IgD-negative memory B cell (primary cell): ENCODE measurements around the gene PRPSAP2. TPM values are rescaled to one million over a fixed set of nuclear protein-coding genes. Genes with fewer than 3 reads are reported as not detected.
"Not testable (repeated sequence)": the region's sequence is repeated elsewhere in the genome, so short reads cannot be mapped to it uniquely, and the experiment has no call there.

ENCODE experiments used
- H3K27ac Mint-ChIP-seq, 3 donors: one replicate each; pipeline ENCODE4 v1.8.0; 2020 to 2022; ENCODE audit warnings: mild to moderate bottlenecking in 3 of 3, mixed read lengths in 3 of 3, moderate library complexity in 1 of 3
- H3K27me3 Mint-ChIP-seq: one replicate; pipeline ENCODE4 v1.8.0; 2021; ENCODE audit warnings: mixed read lengths
- H3K36me3 Mint-ChIP-seq: one replicate; pipeline ENCODE4 v1.8.0; 2020; ENCODE audit warnings: mild to moderate bottlenecking, mixed read lengths
- H3K4me1 Mint-ChIP-seq, 3 donors: one replicate each; pipeline ENCODE4 v1.8.0; 2020 to 2022; ENCODE audit warnings: mixed read lengths in 3 of 3, mild to moderate bottlenecking in 1 of 3
- H3K4me3 Mint-ChIP-seq, 4 donors: one replicate each; pipeline ENCODE4 v1.8.0; 2020 to 2022; ENCODE audit warnings: mild to moderate bottlenecking in 4 of 4, mixed read lengths in 4 of 4, moderate library complexity in 3 of 4
- H3K9me3 Mint-ChIP-seq, 3 donors: one replicate each; pipeline ENCODE4 v1.8.0; 2020 to 2021; ENCODE audit warnings: mixed read lengths in 3 of 3, mild to moderate bottlenecking in 1 of 3
- polyA plus RNA-seq: library from polyadenylated mRNA; unstranded; fragments of 300-500 nt; fragmentation: Illumina TruSeq; gene quantifications from one replicate; pipeline ENCODE4 v1.2.3, GENCODE V29; 2021

The PRPSAP2 gene
- 37.7 TPM for polyA plus RNA-seq

- Mint-ChIP-seq H3K4me3 (peak within 1 kb of the TSS; percentile 88 to 98 (median 93)), H3K4me1 (peaks cover 35 to 46% (median 44%) of the 10 kb centered on the region in 3 donors), H3K9me3 (no peaks in the 10 kb centered on the region), H3K27ac (peak within 1 kb of the TSS; percentile 54 to 94 (median 88)), H3K36me3 (no peaks in the 10 kb centered on the region), H3K27me3 (no peaks in the 10 kb centered on the region)
Measured at GRCh38 chr17:18857864-18858566, at the start of gene PRPSAP2. TSS of gene PRPSAP2 (plus strand) at chr17:18858131. CDS start at chr17:18865834, 7,703 bp downstream.

- not testable (repeated sequence) for H3K27ac Mint-ChIP-seq, H3K36me3 Mint-ChIP-seq, H3K4me3 Mint-ChIP-seq, H3K4me1 Mint-ChIP-seq, H3K27me3 Mint-ChIP-seq, H3K9me3 Mint-ChIP-seq
Measured at GRCh38 chr17:18815924-18816323, 42.0 kb upstream of the PRPSAP2 start.

- peak overlapping the region in 1 of 4 donors; percentile 9 for H3K4me3 Mint-ChIP-seq
- H3K36me3 Mint-ChIP-seq, H3K27me3 Mint-ChIP-seq, H3K4me1 Mint-ChIP-seq, H3K27ac Mint-ChIP-seq, H3K9me3 Mint-ChIP-seq: not testable (repeated sequence)
Measured at GRCh38 chr17:18816489-18817371, 41.2 kb upstream of the PRPSAP2 start.

- not testable (repeated sequence) for H3K27ac Mint-ChIP-seq, H3K4me3 Mint-ChIP-seq, H3K4me1 Mint-ChIP-seq, H3K9me3 Mint-ChIP-seq, H3K27me3 Mint-ChIP-seq, H3K36me3 Mint-ChIP-seq
Measured at GRCh38 chr17:18821430-18821829, 36.5 kb upstream of the PRPSAP2 start.

GRCh38 chr17:18827613-18828012, 30.3 kb upstream of the PRPSAP2 start:
- H3K9me3 Mint-ChIP-seq, H3K27me3 Mint-ChIP-seq, H3K36me3 Mint-ChIP-seq, H3K4me1 Mint-ChIP-seq, H3K4me3 Mint-ChIP-seq, H3K27ac Mint-ChIP-seq: not testable (repeated sequence)

GRCh38 chr17:18848501-18848900, 9.4 kb upstream of the PRPSAP2 start:
- Mint-ChIP-seq H3K9me3 (no peaks in the 10 kb centered on the region), H3K4me3 (no peak overlapping the region), H3K36me3 (no peaks in the 10 kb centered on the region), H3K27me3 (no peaks in the 10 kb centered on the region), H3K4me1 (no peaks in the 10 kb centered on the region), H3K27ac (no peak overlapping the region)

- Mint-ChIP-seq H3K4me1 (peaks cover 4 to 9% (median 5%) of the 10 kb centered on the region in 3 donors), H3K36me3 (no peaks in the 10 kb centered on the region), H3K4me3 (no peak overlapping the region), H3K9me3 (no peaks in the 10 kb centered on the region), H3K27me3 (no peaks in the 10 kb centered on the region), H3K27ac (no peak overlapping the region)
Measured at GRCh38 chr17:18850679-18851078, 7.3 kb upstream of the PRPSAP2 start.

- H3K27me3 Mint-ChIP-seq: no peaks in the 10 kb centered on the region
- H3K9me3 Mint-ChIP-seq: no peaks in the 10 kb centered on the region
- H3K27ac Mint-ChIP-seq: no peak overlapping the region
- peaks cover 7 to 13% (median 10%) of the 10 kb centered on the region in 3 donors for H3K4me1 Mint-ChIP-seq
- H3K36me3 Mint-ChIP-seq: no peaks in the 10 kb centered on the region
- H3K4me3 Mint-ChIP-seq: no peak overlapping the region
Measured at GRCh38 chr17:18851201-18851600, 6.7 kb upstream of the PRPSAP2 start.

GRCh38 chr17:18854956-18855355, 3.0 kb upstream of the PRPSAP2 start:
- no peaks in the 10 kb centered on the region for H3K36me3 Mint-ChIP-seq
- H3K27me3 Mint-ChIP-seq: no peaks in the 10 kb centered on the region
- H3K4me3 Mint-ChIP-seq: peak overlapping the region; percentile 60 to 98 (median 88)
- H3K9me3 Mint-ChIP-seq: no peaks in the 10 kb centered on the region
- peaks cover 23 to 31% (median 28%) of the 10 kb centered on the region in 3 donors for H3K4me1 Mint-ChIP-seq
- H3K27ac Mint-ChIP-seq: peak overlapping the region in 1 of 3 donors; percentile 62

GRCh38 chr17:18855831-18856569, 1.9 kb upstream of the PRPSAP2 start:
- Mint-ChIP-seq H3K4me1 (peaks cover 33 to 39% (median 38%) of the 10 kb centered on the region in 3 donors), H3K4me3 (peak overlapping the region; percentile 81 to 98 (median 97)), H3K36me3 (no peaks in the 10 kb centered on the region), H3K27ac (peak overlapping the region; percentile 62 to 94 (median 73)), H3K27me3 (no peaks in the 10 kb centered on the region), H3K9me3 (no peaks in the 10 kb centered on the region)

- peaks cover 33 to 42% (median 40%) of the 10 kb centered on the region in 3 donors for H3K4me1 Mint-ChIP-seq
- no peaks in the 10 kb centered on the region for H3K36me3 Mint-ChIP-seq
- H3K27me3 Mint-ChIP-seq: no peaks in the 10 kb centered on the region
- H3K9me3 Mint-ChIP-seq: no peaks in the 10 kb centered on the region
- peak overlapping the region; percentile 81 to 98 (median 97) for H3K4me3 Mint-ChIP-seq
- H3K27ac Mint-ChIP-seq: peak overlapping the region; percentile 62 to 94 (median 73)
Measured at GRCh38 chr17:18856570-18856915, 1.4 kb upstream of the PRPSAP2 start.

- peak overlapping the region; percentile 54 to 88 (median 80) for H3K27ac Mint-ChIP-seq
Measured at GRCh38 chr17:18858567-18859245, 775 bp downstream of the PRPSAP2 start.

GRCh38 chr17:18859256-18859655, 1.3 kb downstream of the PRPSAP2 start:
- H3K9me3 Mint-ChIP-seq: no peaks in the 10 kb centered on the region
- no peaks in the 10 kb centered on the region for H3K36me3 Mint-ChIP-seq
- H3K4me1 Mint-ChIP-seq: peaks cover 37 to 46% (median 44%) of the 10 kb centered on the region in 3 donors
- peak overlapping the region; percentile 87 to 95 (median 88) for H3K4me3 Mint-ChIP-seq
- H3K27me3 Mint-ChIP-seq: no peaks in the 10 kb centered on the region
- peak overlapping the region; percentile 16 to 80 (median 54) for H3K27ac Mint-ChIP-seq

More at GRCh38 chr17:18858567-18859245, 775 bp downstream of the PRPSAP2 start:
- Mint-ChIP-seq H3K4me1 (peaks cover 37 to 46% (median 44%) of the 10 kb centered on the region in 3 donors), H3K27me3 (no peaks in the 10 kb centered on the region), H3K36me3 (no peaks in the 10 kb centered on the region), H3K4me3 (peak overlapping the region; percentile 87 to 95 (median 88)), H3K9me3 (no peaks in the 10 kb centered on the region)

- peak overlapping the region in 3 of 4 donors; percentile 35 to 73 (median 71) for H3K4me3 Mint-ChIP-seq
- no peaks in the 10 kb centered on the region for H3K9me3 Mint-ChIP-seq
- peaks cover 34 to 45% (median 36%) of the 10 kb centered on the region in 3 donors for H3K4me1 Mint-ChIP-seq
- H3K36me3 Mint-ChIP-seq: no peaks in the 10 kb centered on the region
- peak overlapping the region in 2 of 3 donors; percentile 22 to 53 for H3K27ac Mint-ChIP-seq
- no peaks in the 10 kb centered on the region for H3K27me3 Mint-ChIP-seq
Measured at GRCh38 chr17:18860161-18860972, 2.4 kb downstream of the PRPSAP2 start.
